Loucy (cell line): Measurements from ENCODE around the gene NAV1.
A peak's percentile ranks its signal among the peaks of the same experiment; 100 is the strongest.

Experiments used
- H2AFZ ChIP-seq: fragments of 200-600 bp; sonication (generic); 2 replicates; pipeline ENCODE4 v1.6.0; 2016; ENCODE audit warnings: antibody characterized with exemption, mild to moderate bottlenecking, low read length, moderate library complexity
- H3F3A ChIP-seq: fragments of 200-600 bp; 2 replicates; pipeline ENCODE4 v1.6.0; 2016; ENCODE audit warnings: antibody characterized with exemption, low read depth, mild to moderate bottlenecking
- H3K27me3 ChIP-seq: fragments of 200-600 bp; sonication (generic); 2 replicates; pipeline ENCODE4 v1.6.1; 2014; ENCODE audit warnings: low read length, mild to moderate bottlenecking; ENCODE audit not compliant: insufficient read depth, poor library complexity, severe bottlenecking
- H3K36me3 ChIP-seq: fragments of 200-600 bp; sonication (generic); 2 replicates; pipeline ENCODE4 v1.6.1; 2016; ENCODE audit warnings: low read length; ENCODE audit not compliant: insufficient read depth
- H3K4me1 ChIP-seq: fragments of 200-600 bp; sonication (generic); 2 replicates; pipeline ENCODE4 v1.5.1; 2014; ENCODE audit warnings: low read length, mild to moderate bottlenecking; ENCODE audit not compliant: insufficient read depth, poor library complexity, severe bottlenecking
- H3K4me2 ChIP-seq: fragments of 200-600 bp; sonication (generic); 2 replicates; pipeline ENCODE4 v1.6.0; 2014; ENCODE audit warnings: antibody characterized with exemption, low read length, low read depth, mild to moderate bottlenecking; ENCODE audit not compliant: poor library complexity, severe bottlenecking
- H3K4me3 ChIP-seq: fragments of 200-600 bp; sonication (generic); 2 replicates; pipeline ENCODE4 v1.5.1; 2014; ENCODE audit warnings: low read length, mild to moderate bottlenecking, mixed read lengths; ENCODE audit not compliant: poor library complexity, severe bottlenecking
- H3K79me2 ChIP-seq: fragments of 200-600 bp; sonication (generic); 2 replicates; pipeline ENCODE4 v1.6.1; 2014; ENCODE audit warnings: low read length; ENCODE audit not compliant: insufficient read depth
- H3K9ac ChIP-seq: fragments of 200-600 bp; sonication (generic); 2 replicates; pipeline ENCODE4 v1.6.0; 2014; ENCODE audit warnings: mild to moderate bottlenecking, low read depth, low read length, moderate library complexity; ENCODE audit not compliant: poor library complexity, severe bottlenecking
- H3K9me2 ChIP-seq: fragments of 200-600 bp; sonication (generic); replicated peaks from 2 replicates; pipeline ENCODE4 v1.6.1; 2016; ENCODE audit warnings: low read depth, low read length, mixed read lengths
- H3K9me3 ChIP-seq: fragments of 200-600 bp; sonication (generic); 2 replicates; pipeline ENCODE4 v1.6.1; 2014; ENCODE audit warnings: mild to moderate bottlenecking, antibody characterized with exemption, low read length, low read depth; ENCODE audit not compliant: insufficient read depth
- H4K20me1 ChIP-seq: fragments of 200-600 bp; sonication (generic); 2 replicates; pipeline ENCODE4 v1.6.0; 2014; ENCODE audit warnings: antibody characterized with exemption, low read length, mild to moderate bottlenecking; ENCODE audit not compliant: insufficient read depth, poor library complexity, severe bottlenecking
- EZH2phosphoT487 ChIP-seq: fragments of 200-600 bp; IDR thresholded peaks from 2 replicates; pipeline ENCODE4 v1.6.1; 2018; ENCODE audit warnings: antibody characterized with exemption, mild to moderate bottlenecking, moderate library complexity, borderline replicate concordance
- TF ChIP-seq, protein P1 (sequence below): fragments of 200-600 bp; sonication (generic); conservative IDR thresholded peaks from 2 replicates; pipeline ENCODE4 v1.5.1; 2014; ENCODE audit warnings: mild to moderate bottlenecking, antibody characterized with exemption, low read length

Gene NAV1

GRCh38 chr1:201531551-201532425 lies 7.1 kb upstream of the NAV1 start:
- H3K9me2 ChIP-seq, result no peaks in the 10 kb centered on the region
- H3K4me3 ChIP-seq, result no peak overlapping the region
- H3K36me3 ChIP-seq, result no peaks in the 10 kb centered on the region
- no peaks in the 10 kb centered on the region for H3F3A ChIP-seq
- H3K79me2 ChIP-seq, result no peaks in the 10 kb centered on the region
- peak overlapping the region; percentile 40 for H3K9ac ChIP-seq
- no peak for TF ChIP-seq EZH2phosphoT487
- TF ChIP-seq, protein P1, sequence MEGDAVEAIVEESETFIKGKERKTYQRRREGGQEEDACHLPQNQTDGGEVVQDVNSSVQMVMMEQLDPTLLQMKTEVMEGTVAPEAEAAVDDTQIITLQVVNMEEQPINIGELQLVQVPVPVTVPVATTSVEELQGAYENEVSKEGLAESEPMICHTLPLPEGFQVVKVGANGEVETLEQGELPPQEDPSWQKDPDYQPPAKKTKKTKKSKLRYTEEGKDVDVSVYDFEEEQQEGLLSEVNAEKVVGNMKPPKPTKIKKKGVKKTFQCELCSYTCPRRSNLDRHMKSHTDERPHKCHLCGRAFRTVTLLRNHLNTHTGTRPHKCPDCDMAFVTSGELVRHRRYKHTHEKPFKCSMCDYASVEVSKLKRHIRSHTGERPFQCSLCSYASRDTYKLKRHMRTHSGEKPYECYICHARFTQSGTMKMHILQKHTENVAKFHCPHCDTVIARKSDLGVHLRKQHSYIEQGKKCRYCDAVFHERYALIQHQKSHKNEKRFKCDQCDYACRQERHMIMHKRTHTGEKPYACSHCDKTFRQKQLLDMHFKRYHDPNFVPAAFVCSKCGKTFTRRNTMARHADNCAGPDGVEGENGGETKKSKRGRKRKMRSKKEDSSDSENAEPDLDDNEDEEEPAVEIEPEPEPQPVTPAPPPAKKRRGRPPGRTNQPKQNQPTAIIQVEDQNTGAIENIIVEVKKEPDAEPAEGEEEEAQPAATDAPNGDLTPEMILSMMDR, result no peak
- H3K4me2 ChIP-seq, result peak overlapping the region; percentile 18
- no peaks in the 10 kb centered on the region for H3K9me3 ChIP-seq
- peaks cover 18% of the 10 kb centered on the region for H3K4me1 ChIP-seq
- no peak overlapping the region; the same call in 1 of the 2 replicates for H2AFZ ChIP-seq
- H3K27me3 ChIP-seq, result no peaks in the 10 kb centered on the region
- peaks cover 4% of the 10 kb centered on the region for H4K20me1 ChIP-seq

DNA sequence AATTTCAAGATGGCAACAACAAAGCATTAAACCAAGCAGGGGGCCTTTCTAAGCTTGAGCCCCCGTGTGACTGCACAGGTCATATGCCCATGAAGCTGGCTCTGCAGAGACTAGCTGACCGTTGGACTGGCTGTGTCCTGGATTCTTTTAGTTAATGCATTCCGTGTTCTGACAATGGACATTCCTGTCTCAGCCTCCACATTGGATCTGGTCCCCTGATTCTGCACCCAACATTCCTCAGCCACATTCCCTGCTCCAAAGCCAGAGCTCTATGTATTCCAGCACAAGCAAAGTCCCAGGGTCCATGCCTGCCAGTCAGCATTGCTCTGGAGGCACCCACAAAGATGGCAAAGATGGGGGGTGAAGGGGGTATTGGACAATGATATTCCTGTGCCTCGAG lies 5.1 kb upstream of the NAV1 start:
- Histone ChIP-seq H3K36me3 (no peaks in the 10 kb centered on the region), H4K20me1 (peaks cover 4% of the 10 kb centered on the region), H3K9me3 (no peaks in the 10 kb centered on the region), H3F3A (no peaks in the 10 kb centered on the region), H3K79me2 (no peaks in the 10 kb centered on the region), H2AFZ (no peak overlapping the region), H3K9me2 (no peaks in the 10 kb centered on the region), H3K27me3 (peaks cover 7% of the 10 kb centered on the region), H3K4me3 (no peak overlapping the region), H3K4me2 (no peak overlapping the region), H3K4me1 (peaks cover 23% of the 10 kb centered on the region), H3K9ac (no peak overlapping the region)
- TF ChIP-seq, protein P1, result no peak
- TF ChIP-seq EZH2phosphoT487, result no peak

DNA sequence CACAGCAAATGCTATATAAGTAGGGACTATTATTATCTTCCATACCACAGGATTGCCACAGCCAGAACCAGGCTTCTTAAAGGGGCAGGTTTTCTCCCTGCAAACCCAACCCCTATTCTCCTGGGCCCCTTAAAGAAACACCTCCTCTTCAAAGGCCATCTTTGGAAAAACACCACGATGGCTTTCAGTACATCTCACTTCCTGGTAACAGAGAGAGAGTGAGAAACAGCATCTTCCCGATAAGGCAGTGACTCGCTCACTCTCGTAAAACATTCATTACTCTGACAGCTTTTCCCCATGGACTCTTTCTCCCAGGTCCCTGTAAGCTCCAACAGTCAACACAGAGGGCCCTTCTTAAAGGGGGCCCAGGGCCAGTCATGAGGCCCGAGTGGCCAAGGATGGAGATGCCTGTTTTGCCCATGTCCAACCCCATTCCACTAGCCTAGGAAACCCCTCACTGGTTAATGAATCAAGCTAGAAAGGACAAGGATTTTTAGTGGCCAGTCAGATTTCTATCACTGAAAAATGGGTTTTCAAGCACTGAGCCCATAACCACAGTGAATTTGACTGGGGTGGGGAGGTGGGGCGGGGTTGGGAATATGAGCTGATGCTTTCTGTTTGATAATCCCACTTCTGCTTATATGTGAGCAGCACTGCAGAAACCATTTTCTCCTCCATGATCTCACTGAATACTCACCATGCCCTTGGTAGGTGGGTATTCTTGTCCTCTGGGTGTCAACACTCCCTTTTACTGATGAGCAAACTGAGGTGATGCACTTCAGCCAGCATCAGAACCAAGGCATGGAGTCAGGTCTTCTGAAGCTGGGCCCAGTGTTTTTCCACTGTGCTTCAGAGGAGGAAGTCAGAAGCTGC lies 3.6 kb upstream of the NAV1 start:
- no peaks in the 10 kb centered on the region for H3K9me2 ChIP-seq
- H4K20me1 ChIP-seq, result peaks cover 4% of the 10 kb centered on the region
- H3K9me3 ChIP-seq, result no peaks in the 10 kb centered on the region
- H3K36me3 ChIP-seq, result no peaks in the 10 kb centered on the region
- no peak overlapping the region for H2AFZ ChIP-seq
- H3K79me2 ChIP-seq, result no peaks in the 10 kb centered on the region
- H3K4me1 ChIP-seq, result peaks cover 23% of the 10 kb centered on the region
- peaks cover 21% of the 10 kb centered on the region for H3K27me3 ChIP-seq
- no peak overlapping the region for H3K9ac ChIP-seq
- H3K4me2 ChIP-seq, result no peak overlapping the region
- no peak overlapping the region for H3K4me3 ChIP-seq
- TF ChIP-seq EZH2phosphoT487, result no peak
- TF ChIP-seq, protein P1, result no peak
- no peaks in the 10 kb centered on the region for H3F3A ChIP-seq
